ENCODE measurements around the gene POP4.

Gene POP4

DNA sequence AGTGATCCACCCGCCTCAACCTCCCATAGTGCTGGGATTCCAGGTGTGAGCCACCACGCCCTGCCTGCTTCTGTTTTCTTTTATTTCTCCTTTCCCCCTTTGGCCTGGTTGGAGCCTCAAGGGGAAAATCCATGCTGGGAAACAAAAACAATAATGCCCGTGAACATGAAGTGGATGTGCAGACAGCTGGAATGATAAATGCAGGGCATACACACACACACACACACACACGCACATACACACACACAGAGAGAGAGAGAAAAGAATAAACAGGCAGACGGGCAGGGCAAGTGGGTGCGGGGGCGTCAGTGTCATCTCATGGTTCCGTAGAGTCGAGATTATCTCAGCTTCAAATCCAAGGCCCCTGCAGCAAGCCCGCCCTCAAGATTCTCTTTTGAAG lies 54.8 kb downstream of the POP4 start (continued):
- TF ChIP-seq ZBTB20 (tag by site-specific recombination; IDR thresholded peaks at IDR 0.05) (peak; percentile 13; the same call in 1 of the 2 replicates), ZXDB (tag by site-specific recombination; IDR thresholded peaks at IDR 0.05) (peak; percentile 33; the same call in 1 of the 2 replicates), ZIC2 (tag by site-specific recombination; IDR thresholded peaks at IDR 0.05) (peak; percentile 54), ZNF561 (tag by site-specific recombination; IDR thresholded peaks at IDR 0.05; ENCODE audit: borderline replicate concordance) (no peak), ZBTB7A (tag by site-specific recombination; IDR thresholded peaks at IDR 0.05; ENCODE audit: low read depth) (no peak)
- TF ChIP-seq, protein P1, sequence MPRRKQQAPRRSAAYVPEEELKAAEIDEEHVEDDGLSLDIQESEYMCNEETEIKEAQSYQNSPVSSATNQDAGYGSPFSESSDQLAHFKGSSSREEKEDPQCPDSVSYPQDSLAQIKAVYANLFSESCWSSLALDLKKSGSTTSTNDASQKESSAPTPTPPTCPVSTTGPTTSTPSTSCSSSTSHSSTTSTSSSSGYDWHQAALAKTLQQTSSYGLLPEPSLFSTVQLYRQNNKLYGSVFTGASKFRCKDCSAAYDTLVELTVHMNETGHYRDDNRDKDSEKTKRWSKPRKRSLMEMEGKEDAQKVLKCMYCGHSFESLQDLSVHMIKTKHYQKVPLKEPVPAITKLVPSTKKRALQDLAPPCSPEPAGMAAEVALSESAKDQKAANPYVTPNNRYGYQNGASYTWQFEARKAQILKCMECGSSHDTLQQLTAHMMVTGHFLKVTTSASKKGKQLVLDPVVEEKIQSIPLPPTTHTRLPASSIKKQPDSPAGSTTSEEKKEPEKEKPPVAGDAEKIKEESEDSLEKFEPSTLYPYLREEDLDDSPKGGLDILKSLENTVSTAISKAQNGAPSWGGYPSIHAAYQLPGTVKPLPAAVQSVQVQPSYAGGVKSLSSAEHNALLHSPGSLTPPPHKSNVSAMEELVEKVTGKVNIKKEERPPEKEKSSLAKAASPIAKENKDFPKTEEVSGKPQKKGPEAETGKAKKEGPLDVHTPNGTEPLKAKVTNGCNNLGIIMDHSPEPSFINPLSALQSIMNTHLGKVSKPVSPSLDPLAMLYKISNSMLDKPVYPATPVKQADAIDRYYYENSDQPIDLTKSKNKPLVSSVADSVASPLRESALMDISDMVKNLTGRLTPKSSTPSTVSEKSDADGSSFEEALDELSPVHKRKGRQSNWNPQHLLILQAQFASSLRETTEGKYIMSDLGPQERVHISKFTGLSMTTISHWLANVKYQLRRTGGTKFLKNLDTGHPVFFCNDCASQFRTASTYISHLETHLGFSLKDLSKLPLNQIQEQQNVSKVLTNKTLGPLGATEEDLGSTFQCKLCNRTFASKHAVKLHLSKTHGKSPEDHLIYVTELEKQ (tag by site-specific recombination; IDR thresholded peaks at IDR 0.05; ENCODE audit: borderline replicate concordance), result no peak
- TF ChIP-seq, protein P2, sequence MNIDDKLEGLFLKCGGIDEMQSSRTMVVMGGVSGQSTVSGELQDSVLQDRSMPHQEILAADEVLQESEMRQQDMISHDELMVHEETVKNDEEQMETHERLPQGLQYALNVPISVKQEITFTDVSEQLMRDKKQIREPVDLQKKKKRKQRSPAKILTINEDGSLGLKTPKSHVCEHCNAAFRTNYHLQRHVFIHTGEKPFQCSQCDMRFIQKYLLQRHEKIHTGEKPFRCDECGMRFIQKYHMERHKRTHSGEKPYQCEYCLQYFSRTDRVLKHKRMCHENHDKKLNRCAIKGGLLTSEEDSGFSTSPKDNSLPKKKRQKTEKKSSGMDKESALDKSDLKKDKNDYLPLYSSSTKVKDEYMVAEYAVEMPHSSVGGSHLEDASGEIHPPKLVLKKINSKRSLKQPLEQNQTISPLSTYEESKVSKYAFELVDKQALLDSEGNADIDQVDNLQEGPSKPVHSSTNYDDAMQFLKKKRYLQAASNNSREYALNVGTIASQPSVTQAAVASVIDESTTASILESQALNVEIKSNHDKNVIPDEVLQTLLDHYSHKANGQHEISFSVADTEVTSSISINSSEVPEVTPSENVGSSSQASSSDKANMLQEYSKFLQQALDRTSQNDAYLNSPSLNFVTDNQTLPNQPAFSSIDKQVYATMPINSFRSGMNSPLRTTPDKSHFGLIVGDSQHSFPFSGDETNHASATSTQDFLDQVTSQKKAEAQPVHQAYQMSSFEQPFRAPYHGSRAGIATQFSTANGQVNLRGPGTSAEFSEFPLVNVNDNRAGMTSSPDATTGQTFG (tag by site-specific recombination; IDR thresholded peaks at IDR 0.05; ENCODE audit: borderline replicate concordance), result peak; percentile 58; the same call in 1 of the 2 replicates
- TF ChIP-seq, protein P3, sequence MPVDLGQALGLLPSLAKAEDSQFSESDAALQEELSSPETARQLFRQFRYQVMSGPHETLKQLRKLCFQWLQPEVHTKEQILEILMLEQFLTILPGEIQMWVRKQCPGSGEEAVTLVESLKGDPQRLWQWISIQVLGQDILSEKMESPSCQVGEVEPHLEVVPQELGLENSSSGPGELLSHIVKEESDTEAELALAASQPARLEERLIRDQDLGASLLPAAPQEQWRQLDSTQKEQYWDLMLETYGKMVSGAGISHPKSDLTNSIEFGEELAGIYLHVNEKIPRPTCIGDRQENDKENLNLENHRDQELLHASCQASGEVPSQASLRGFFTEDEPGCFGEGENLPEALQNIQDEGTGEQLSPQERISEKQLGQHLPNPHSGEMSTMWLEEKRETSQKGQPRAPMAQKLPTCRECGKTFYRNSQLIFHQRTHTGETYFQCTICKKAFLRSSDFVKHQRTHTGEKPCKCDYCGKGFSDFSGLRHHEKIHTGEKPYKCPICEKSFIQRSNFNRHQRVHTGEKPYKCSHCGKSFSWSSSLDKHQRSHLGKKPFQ (tag by site-specific recombination; IDR thresholded peaks at IDR 0.05), result peak; percentile 21; the same call in 1 of the 2 replicates
- TF ChIP-seq, protein P4, sequence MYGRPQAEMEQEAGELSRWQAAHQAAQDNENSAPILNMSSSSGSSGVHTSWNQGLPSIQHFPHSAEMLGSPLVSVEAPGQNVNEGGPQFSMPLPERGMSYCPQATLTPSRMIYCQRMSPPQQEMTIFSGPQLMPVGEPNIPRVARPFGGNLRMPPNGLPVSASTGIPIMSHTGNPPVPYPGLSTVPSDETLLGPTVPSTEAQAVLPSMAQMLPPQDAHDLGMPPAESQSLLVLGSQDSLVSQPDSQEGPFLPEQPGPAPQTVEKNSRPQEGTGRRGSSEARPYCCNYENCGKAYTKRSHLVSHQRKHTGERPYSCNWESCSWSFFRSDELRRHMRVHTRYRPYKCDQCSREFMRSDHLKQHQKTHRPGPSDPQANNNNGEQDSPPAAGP (tag by site-specific recombination; IDR thresholded peaks at IDR 0.05), result no peak

DNA sequence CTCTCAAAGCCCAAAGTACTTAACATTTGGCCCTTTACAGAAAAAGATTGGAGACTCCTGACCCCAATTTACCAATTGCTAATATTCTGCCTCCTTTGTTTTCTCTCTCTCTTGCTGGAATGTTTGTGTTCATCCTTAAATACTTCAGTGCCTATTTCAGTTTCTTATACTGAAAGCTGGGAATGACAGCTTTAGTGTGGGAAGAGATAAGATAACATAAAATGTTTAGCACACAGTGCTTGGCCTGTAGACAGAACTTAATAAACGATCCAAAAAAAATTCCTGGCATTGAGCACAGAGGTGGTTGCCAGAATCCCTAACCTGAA lies 56.2 kb downstream of the POP4 start:
- CTCF ChIA-PET, result interaction anchor here (0.6 to 11.0 kb wide), 10 partner anchors 10 to 559 kb away, joined by 3 to 105 read pairs (median 3); partner anchors contain the start of gene POP4
- no peaks in the 10 kb centered on the region for H3K9me3 ChIP-seq (ENCODE audit: control insufficient read depth, insufficient read depth, low read depth, low read length)
- H3K4me1 ChIP-seq (ENCODE audit: control insufficient read depth, insufficient read depth, low read length), result peaks cover 44% of the 10 kb centered on the region
- H3K4me3 ChIP-seq (ENCODE audit: low read depth, low read length), result no peak overlapping the region
- peak overlapping the region; percentile 1; the same call in 1 of the 2 replicates for H3K27ac ChIP-seq (ENCODE audit: extremely low read depth, low read depth, low read length)
- no peaks in the 10 kb centered on the region for H3K36me3 ChIP-seq (ENCODE audit: control insufficient read depth in 2 of 2, insufficient read depth in 1 of 2, low read length in 2 of 2)
- POLR2A ChIA-PET, result interaction anchor here (1.4 to 2.6 kb wide), 6 partner anchors 10 to 56 kb away, joined by 3 to 17 read pairs (median 9); partner anchors contain the start of genes C19orf12 and POP4
- TF ChIP-seq ZNF558 (tag by site-specific recombination; IDR thresholded peaks at IDR 0.05), result no peak
- TF ChIP-seq, protein P5, sequence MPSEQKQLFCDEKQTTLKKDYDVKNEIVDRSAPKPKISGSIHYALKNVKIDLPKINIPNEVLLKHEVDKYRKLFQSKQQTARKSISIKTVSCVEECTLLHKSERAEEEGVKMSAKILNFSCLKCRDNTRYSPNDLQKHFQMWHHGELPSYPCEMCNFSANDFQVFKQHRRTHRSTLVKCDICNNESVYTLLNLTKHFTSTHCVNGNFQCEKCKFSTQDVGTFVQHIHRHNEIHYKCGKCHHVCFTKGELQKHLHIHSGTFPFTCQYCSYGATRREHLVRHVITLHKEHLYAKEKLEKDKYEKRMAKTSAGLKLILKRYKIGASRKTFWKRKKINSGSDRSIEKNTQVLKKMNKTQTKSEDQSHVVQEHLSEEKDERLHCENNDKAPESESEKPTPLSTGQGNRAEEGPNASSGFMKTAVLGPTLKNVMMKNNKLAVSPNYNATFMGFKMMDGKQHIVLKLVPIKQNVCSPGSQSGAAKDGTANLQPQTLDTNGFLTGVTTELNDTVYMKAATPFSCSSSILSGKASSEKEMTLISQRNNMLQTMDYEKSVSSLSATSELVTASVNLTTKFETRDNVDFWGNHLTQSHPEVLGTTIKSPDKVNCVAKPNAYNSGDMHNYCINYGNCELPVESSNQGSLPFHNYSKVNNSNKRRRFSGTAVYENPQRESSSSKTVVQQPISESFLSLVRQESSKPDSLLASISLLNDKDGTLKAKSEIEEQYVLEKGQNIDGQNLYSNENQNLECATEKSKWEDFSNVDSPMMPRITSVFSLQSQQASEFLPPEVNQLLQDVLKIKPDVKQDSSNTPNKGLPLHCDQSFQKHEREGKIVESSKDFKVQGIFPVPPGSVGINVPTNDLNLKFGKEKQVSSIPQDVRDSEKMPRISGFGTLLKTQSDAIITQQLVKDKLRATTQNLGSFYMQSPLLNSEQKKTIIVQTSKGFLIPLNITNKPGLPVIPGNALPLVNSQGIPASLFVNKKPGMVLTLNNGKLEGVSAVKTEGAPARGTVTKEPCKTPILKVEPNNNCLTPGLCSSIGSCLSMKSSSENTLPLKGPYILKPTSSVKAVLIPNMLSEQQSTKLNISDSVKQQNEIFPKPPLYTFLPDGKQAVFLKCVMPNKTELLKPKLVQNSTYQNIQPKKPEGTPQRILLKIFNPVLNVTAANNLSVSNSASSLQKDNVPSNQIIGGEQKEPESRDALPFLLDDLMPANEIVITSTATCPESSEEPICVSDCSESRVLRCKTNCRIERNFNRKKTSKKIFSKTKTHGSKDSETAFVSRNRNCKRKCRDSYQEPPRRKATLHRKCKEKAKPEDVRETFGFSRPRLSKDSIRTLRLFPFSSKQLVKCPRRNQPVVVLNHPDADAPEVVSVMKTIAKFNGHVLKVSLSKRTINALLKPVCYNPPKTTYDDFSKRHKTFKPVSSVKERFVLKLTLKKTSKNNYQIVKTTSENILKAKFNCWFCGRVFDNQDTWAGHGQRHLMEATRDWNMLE (tag by site-specific recombination; conservative IDR thresholded peaks at IDR 0.05; ENCODE audit: low read depth), result peak; percentile 31
- no peak for TF ChIP-seq ZNF777 (tag by site-specific recombination; IDR thresholded peaks at IDR 0.05; ENCODE audit: borderline replicate concordance)
- TF ChIP-seq ZNF660 (tag by site-specific recombination; IDR thresholded peaks at IDR 0.05), result no peak
- 0 out of 2 replicates have a peak, but pooled peaks have one; percentile 16 for TF ChIP-seq MZF1 (tag by site-specific recombination; IDR thresholded peaks at IDR 0.05; ENCODE audit: borderline replicate concordance)
- TF ChIP-seq, protein P6, sequence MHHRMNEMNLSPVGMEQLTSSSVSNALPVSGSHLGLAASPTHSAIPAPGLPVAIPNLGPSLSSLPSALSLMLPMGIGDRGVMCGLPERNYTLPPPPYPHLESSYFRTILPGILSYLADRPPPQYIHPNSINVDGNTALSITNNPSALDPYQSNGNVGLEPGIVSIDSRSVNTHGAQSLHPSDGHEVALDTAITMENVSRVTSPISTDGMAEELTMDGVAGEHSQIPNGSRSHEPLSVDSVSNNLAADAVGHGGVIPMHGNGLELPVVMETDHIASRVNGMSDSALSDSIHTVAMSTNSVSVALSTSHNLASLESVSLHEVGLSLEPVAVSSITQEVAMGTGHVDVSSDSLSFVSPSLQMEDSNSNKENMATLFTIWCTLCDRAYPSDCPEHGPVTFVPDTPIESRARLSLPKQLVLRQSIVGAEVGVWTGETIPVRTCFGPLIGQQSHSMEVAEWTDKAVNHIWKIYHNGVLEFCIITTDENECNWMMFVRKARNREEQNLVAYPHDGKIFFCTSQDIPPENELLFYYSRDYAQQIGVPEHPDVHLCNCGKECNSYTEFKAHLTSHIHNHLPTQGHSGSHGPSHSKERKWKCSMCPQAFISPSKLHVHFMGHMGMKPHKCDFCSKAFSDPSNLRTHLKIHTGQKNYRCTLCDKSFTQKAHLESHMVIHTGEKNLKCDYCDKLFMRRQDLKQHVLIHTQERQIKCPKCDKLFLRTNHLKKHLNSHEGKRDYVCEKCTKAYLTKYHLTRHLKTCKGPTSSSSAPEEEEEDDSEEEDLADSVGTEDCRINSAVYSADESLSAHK (tag by site-specific recombination; IDR thresholded peaks at IDR 0.05), result 0 out of 2 replicates have a peak, but pooled peaks have one; percentile 45
- no peak for TF ChIP-seq ZNF391 (tag by site-specific recombination; IDR thresholded peaks at IDR 0.05; ENCODE audit: borderline replicate concordance, low read depth)
- no peak for TF ChIP-seq SETDB1 (IDR thresholded peaks at IDR 0.05; ENCODE audit: insufficient read length, low read length)
- no peak for TF ChIP-seq ZNF701 (tag by site-specific recombination; IDR thresholded peaks at IDR 0.05)

Data from HEK293 (cell line).